Neural cell (in vitro differentiated cells): ENCODE results near the gene RAB40B. TPM values are rescaled to one million over a fixed set of nuclear protein-coding genes. Genes with fewer than 3 reads are reported as not detected.

ENCODE experiments used
- H2AFZ ChIP-seq: fragments of 200-600, 300-800 bp; sonication (generic), shearing (Covaris generic); 2 replicates; pipeline ENCODE4 v1.6.0; 2014; ENCODE audit warnings: low read depth, mild to moderate bottlenecking, antibody characterized with exemption, low read length, moderate library complexity
- H3F3A ChIP-seq: fragments of 200-600 bp; shearing (Covaris generic); 2 replicates; pipeline ENCODE4 v1.6.1; 2016; ENCODE audit warnings: mild to moderate bottlenecking, moderate library complexity, mixed read lengths, antibody characterized with exemption, low read length; ENCODE audit not compliant: insufficient read depth, poor library complexity, severe bottlenecking
- H3K27ac ChIP-seq: fragments of 200-600, 300-800 bp; sonication (generic), shearing (Covaris generic); 2 replicates; pipeline ENCODE4 v1.5.1; 2014; ENCODE audit warnings: mild to moderate bottlenecking, low read length, moderate library complexity
- H3K27me3 ChIP-seq: fragments of 300-800, 200-600 bp; sonication (generic), shearing (Covaris generic); 2 replicates; pipeline ENCODE4 v1.6.0; 2014; ENCODE audit warnings: mild to moderate bottlenecking, low read depth, low read length, moderate library complexity; ENCODE audit not compliant: insufficient read depth
- H3K36me3 ChIP-seq: fragments of 300-800, 200-600 bp; sonication (generic), shearing (Covaris generic); 2 replicates; pipeline ENCODE4 v1.5.1; 2014; ENCODE audit warnings: mild to moderate bottlenecking, antibody characterized with exemption, low read length, moderate library complexity; ENCODE audit not compliant: insufficient read depth
- H3K4me2 ChIP-seq: fragments of 300-800, 200-600 bp; sonication (generic), shearing (Covaris generic); 2 replicates; pipeline ENCODE4 v1.6.0; 2014; ENCODE audit warnings: mild to moderate bottlenecking, low read length
- H3K4me3 ChIP-seq: fragments of 300-800, 200-600 bp; sonication (generic), shearing (Covaris generic); 2 replicates; pipeline ENCODE4 v1.5.1; 2014; ENCODE audit warnings: mild to moderate bottlenecking, low read length, moderate library complexity
- H3K79me2 ChIP-seq: fragments of 200-600 bp; shearing (Covaris generic); replicated peaks from 2 replicates; pipeline ENCODE4 v1.6.0; 2014; ENCODE audit warnings: mild to moderate bottlenecking, low read length, moderate library complexity; ENCODE audit not compliant: insufficient read depth
- H3K9ac ChIP-seq: fragments of 300-800, 200-600 bp; sonication (generic), shearing (Covaris generic); 2 replicates; pipeline ENCODE4 v1.6.1; 2016; ENCODE audit warnings: mild to moderate bottlenecking, low read length, mixed read lengths
- H3K9me2 ChIP-seq: fragments of 200-600 bp; shearing (Covaris generic); 2 replicates; pipeline ENCODE4 v1.6.1; 2016; ENCODE audit warnings: mild to moderate bottlenecking, low read length, mixed read lengths; ENCODE audit not compliant: insufficient read depth
- H3K9me3 ChIP-seq: fragments of 200-600, 300-800 bp; sonication (generic), shearing (Covaris generic); 2 replicates; pipeline ENCODE4 v1.6.1; 2016; ENCODE audit warnings: mild to moderate bottlenecking, mixed run types, low read length, moderate library complexity, mixed read lengths
- H4K20me1 ChIP-seq: fragments of 200-600 bp; shearing (Covaris generic); 2 replicates; pipeline ENCODE4 v1.6.1; 2016; ENCODE audit warnings: mild to moderate bottlenecking, mixed run types; ENCODE audit not compliant: insufficient read depth
- CTCF ChIP-seq: fragments of 450-650 bp; IDR thresholded peaks from 2 replicates; pipeline ENCODE4 v1.5.1; 2014; ENCODE audit warnings: antibody characterized with exemption, mild to moderate bottlenecking, moderate library complexity; ENCODE audit not compliant: poor library complexity, severe bottlenecking
- EP300 ChIP-seq: fragments of 450-650 bp; conservative IDR thresholded peaks from 2 replicates; pipeline ENCODE4 v1.6.1; 2014; ENCODE audit warnings: antibody characterized with exemption, mild to moderate bottlenecking, moderate library complexity; ENCODE audit not compliant: poor library complexity, severe bottlenecking
- EZH2 ChIP-seq: fragments of 200-600, 300-800 bp; shearing (Covaris generic), sonication (generic); IDR thresholded peaks from 2 replicates; pipeline ENCODE4 v1.6.1; 2014; ENCODE audit warnings: antibody characterized with exemption, low read length, borderline replicate concordance, mild to moderate bottlenecking; ENCODE audit not compliant: insufficient read depth, poor library complexity, severe bottlenecking
- MXI1 ChIP-seq: fragments of 450-650 bp; conservative IDR thresholded peaks from 2 replicates; pipeline ENCODE4 v1.6.1; 2014; ENCODE audit warnings: antibody characterized with exemption, mild to moderate bottlenecking; ENCODE audit not compliant: poor library complexity, severe bottlenecking
- POLR2AphosphoS5 ChIP-seq: IDR thresholded peaks from 2 replicates; pipeline ENCODE4 v1.6.1; 2012
- RAD21 ChIP-seq: fragments of 450-650 bp; conservative IDR thresholded peaks from 2 replicates; pipeline ENCODE4 v1.6.1; 2014; ENCODE audit warnings: antibody characterized with exemption, mild to moderate bottlenecking, moderate library complexity
- REST ChIP-seq: IDR thresholded peaks from 2 replicates; pipeline ENCODE4 v1.6.1; 2012; ENCODE audit warnings: borderline replicate concordance
- SMC3 ChIP-seq: fragments of 450-650 bp; conservative IDR thresholded peaks from 2 replicates; pipeline ENCODE4 v1.6.1; 2014; ENCODE audit warnings: antibody characterized with exemption, mild to moderate bottlenecking, moderate library complexity; ENCODE audit not compliant: poor library complexity
- TAF1 ChIP-seq: IDR thresholded peaks from 2 replicates; pipeline ENCODE4 v1.6.1; 2012; ENCODE audit warnings: low read depth
- polyA plus RNA-seq: library from polyadenylated mRNA; depleted of rRNA; stranded (reverse); fragments of >200 nt; gene quantifications from 2 replicates; pipeline ENCODE4 v1.2.3, GENCODE V29; 2014

RAB40B gene
- polyA plus RNA-seq, 1 donor from 2014 or later: 37.2 TPM

- peaks cover 5% of the 10 kb centered on the region for H3K36me3 ChIP-seq
- H3K4me2 ChIP-seq: no peak overlapping the region
- no peaks in the 10 kb centered on the region for H3K9me3 ChIP-seq
Measured at GRCh38 chr17:82718986-82719685, 20.6 kb upstream of the RAB40B start.

More at GRCh38 chr17:82718986-82719685, 20.6 kb upstream of the RAB40B start:
- no peaks in the 10 kb centered on the region for H3K9me2 ChIP-seq
- peaks cover 7% of the 10 kb centered on the region for H3K79me2 ChIP-seq
- no peaks in the 10 kb centered on the region for H3K27me3 ChIP-seq
- no peak overlapping the region for H3K9ac ChIP-seq
- TF ChIP-seq SMC3 (no peak), EZH2 (no peak), RAD21 (no peak), TAF1 (no peak), CTCF (no peak), REST (no peak), POLR2AphosphoS5 (no peak), EP300 (no peak), MXI1 (no peak)
- no peaks in the 10 kb centered on the region for H4K20me1 ChIP-seq
- H3K27ac ChIP-seq: no peak overlapping the region
- H2AFZ ChIP-seq: no peak overlapping the region
- no peaks in the 10 kb centered on the region for H3F3A ChIP-seq
- H3K4me3 ChIP-seq: no peak overlapping the region
